MM.1S (cell line): Measurements from ENCODE around the gene RAX.

Experiments used
- DNase-seq: peaks from one replicate; pipeline ENCODE4 v3.0.0-alpha.2; 2015
- H2AFZ ChIP-seq: fragments of 300-600 bp; sonication (generic); 2 replicates; pipeline ENCODE4 v1.6.0; 2016; ENCODE audit warnings: antibody characterized with exemption, low read length
- H3F3A ChIP-seq: fragments of 300-600 bp; sonication (generic); 2 replicates; pipeline ENCODE4 v1.6.1; 2016; ENCODE audit warnings: mild to moderate bottlenecking, antibody characterized with exemption, low read length, moderate library complexity, mixed read lengths; ENCODE audit not compliant: insufficient read depth
- H3K27ac ChIP-seq: fragments of 300-600 bp; sonication (generic); 2 replicates; pipeline ENCODE4 v1.5.1; 2016; ENCODE audit warnings: mild to moderate bottlenecking, low read length
- H3K27me3 ChIP-seq: fragments of 300-600 bp; sonication (generic); replicated peaks from 2 replicates; pipeline ENCODE4 v1.6.0; 2016; ENCODE audit warnings: low read length; ENCODE audit not compliant: insufficient read depth
- H3K36me3 ChIP-seq: fragments of 300-600 bp; sonication (generic); replicated peaks from 2 replicates; pipeline ENCODE4 v1.6.1; 2016; ENCODE audit warnings: mild to moderate bottlenecking, low read length, mixed read lengths; ENCODE audit not compliant: insufficient read depth
- H3K4me1 ChIP-seq: fragments of 300-600 bp; sonication (generic); 2 replicates; pipeline ENCODE4 v1.6.1; 2016; ENCODE audit warnings: low read length, mixed read lengths
- H3K4me2 ChIP-seq: fragments of 300-600 bp; sonication (generic); 2 replicates; pipeline ENCODE4 v1.6.0; 2016; ENCODE audit warnings: low read depth, low read length
- H3K4me3 ChIP-seq: fragments of 300-600 bp; sonication (generic); 2 replicates; pipeline ENCODE4 v1.5.1; 2016; ENCODE audit warnings: low read length, mixed read lengths
- H3K79me2 ChIP-seq: fragments of 300-600 bp; sonication (generic); 2 replicates; pipeline ENCODE4 v1.6.1; 2016; ENCODE audit warnings: mixed run types, low read length, mixed read lengths
- H3K9ac ChIP-seq: fragments of 300-600 bp; sonication (generic); 2 replicates; pipeline ENCODE4 v1.6.1; 2016; ENCODE audit warnings: low read length, mixed read lengths
- H3K9me2 ChIP-seq: fragments of 300-600 bp; sonication (generic); replicated peaks from 2 replicates; pipeline ENCODE4 v1.6.1; 2016; ENCODE audit warnings: mild to moderate bottlenecking, low read length, mixed read lengths; ENCODE audit not compliant: insufficient read depth
- H3K9me3 ChIP-seq: fragments of 300-600 bp; sonication (generic); replicated peaks from 2 replicates; pipeline ENCODE4 v1.6.1; 2016; ENCODE audit warnings: mild to moderate bottlenecking, low read length, mixed read lengths; ENCODE audit not compliant: insufficient read depth
- H4K20me1 ChIP-seq: fragments of 300-600 bp; sonication (generic); 2 replicates; pipeline ENCODE4 v1.6.1; 2016; ENCODE audit warnings: mild to moderate bottlenecking, low read length, moderate library complexity, mixed read lengths; ENCODE audit not compliant: insufficient read depth
- EZH2 ChIP-seq: fragments of 300-600 bp; sonication (generic); optimal IDR thresholded peaks from 2 replicates; pipeline ENCODE3; 2017; ENCODE audit warnings: low read depth, mild to moderate bottlenecking, antibody characterized with exemption, low read length, mixed read lengths
- EZH2phosphoT487 ChIP-seq: fragments of 300-600 bp; sonication (generic); IDR thresholded peaks from 2 replicates; pipeline ENCODE4 v1.6.1; 2018; ENCODE audit warnings: antibody characterized with exemption, low read length
- TF ChIP-seq, protein P1 (sequence below): fragments of 300-600 bp; sonication (generic); IDR thresholded peaks from 2 replicates; pipeline ENCODE4 v1.5.1; 2016; ENCODE audit warnings: antibody characterized with exemption, low read length, mixed read lengths

Gene RAX

GRCh38 chr18:59220784-59221765 is 52.2 kb downstream of the RAX start:
- Histone ChIP-seq H4K20me1 (no peaks in the 10 kb centered on the region), H3K9ac (no peak overlapping the region), H3K9me2 (no peaks in the 10 kb centered on the region), H3K4me3 (no peak overlapping the region), H3F3A (no peaks in the 10 kb centered on the region), H3K79me2 (no peaks in the 10 kb centered on the region), H3K9me3 (no peaks in the 10 kb centered on the region), H3K27ac (no peak overlapping the region), H3K4me1 (no peaks in the 10 kb centered on the region), H3K36me3 (no peaks in the 10 kb centered on the region), H3K4me2 (no peak overlapping the region), H3K27me3 (no peaks in the 10 kb centered on the region), H2AFZ (no peak overlapping the region)
- DNase-seq, result no peak
- TF ChIP-seq, protein P1, sequence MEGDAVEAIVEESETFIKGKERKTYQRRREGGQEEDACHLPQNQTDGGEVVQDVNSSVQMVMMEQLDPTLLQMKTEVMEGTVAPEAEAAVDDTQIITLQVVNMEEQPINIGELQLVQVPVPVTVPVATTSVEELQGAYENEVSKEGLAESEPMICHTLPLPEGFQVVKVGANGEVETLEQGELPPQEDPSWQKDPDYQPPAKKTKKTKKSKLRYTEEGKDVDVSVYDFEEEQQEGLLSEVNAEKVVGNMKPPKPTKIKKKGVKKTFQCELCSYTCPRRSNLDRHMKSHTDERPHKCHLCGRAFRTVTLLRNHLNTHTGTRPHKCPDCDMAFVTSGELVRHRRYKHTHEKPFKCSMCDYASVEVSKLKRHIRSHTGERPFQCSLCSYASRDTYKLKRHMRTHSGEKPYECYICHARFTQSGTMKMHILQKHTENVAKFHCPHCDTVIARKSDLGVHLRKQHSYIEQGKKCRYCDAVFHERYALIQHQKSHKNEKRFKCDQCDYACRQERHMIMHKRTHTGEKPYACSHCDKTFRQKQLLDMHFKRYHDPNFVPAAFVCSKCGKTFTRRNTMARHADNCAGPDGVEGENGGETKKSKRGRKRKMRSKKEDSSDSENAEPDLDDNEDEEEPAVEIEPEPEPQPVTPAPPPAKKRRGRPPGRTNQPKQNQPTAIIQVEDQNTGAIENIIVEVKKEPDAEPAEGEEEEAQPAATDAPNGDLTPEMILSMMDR, result no peak
- TF ChIP-seq EZH2 (no peak), EZH2phosphoT487 (no peak)

DNA sequence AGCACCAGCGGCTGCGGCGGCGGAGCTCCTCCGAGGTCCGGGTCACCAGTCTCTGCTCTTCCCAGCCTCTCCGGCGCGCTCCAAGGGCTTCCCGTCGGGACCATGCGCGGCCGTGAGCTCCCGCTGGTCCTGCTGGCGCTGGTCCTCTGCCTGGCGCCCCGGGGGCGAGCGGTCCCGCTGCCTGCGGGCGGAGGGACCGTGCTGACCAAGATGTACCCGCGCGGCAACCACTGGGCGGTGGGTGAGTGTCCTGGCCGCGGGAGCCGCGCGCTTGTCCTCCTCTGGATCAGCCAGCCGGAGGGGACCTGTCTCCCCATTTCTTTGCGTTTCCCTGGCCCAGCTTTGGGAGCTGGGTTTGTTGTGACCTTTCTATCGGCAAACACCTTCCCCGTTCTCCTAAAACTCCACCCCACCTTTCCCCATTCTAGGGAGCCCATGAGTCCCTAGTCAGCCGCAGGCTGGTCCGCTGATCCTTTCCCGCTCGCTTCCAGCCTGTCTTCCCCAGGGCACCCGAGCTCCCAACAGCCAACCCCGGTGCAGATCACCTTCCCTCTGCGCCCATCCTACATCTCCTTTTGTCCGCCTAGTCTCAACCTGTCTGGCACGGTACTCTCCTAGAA is 53.0 kb downstream of the RAX start:
- Histone ChIP-seq H3K27me3 (no peaks in the 10 kb centered on the region), H3K4me2 (no peak overlapping the region), H3K4me3 (no peak overlapping the region)

GRCh38 chr18:59219672-59220163 is 53.5 kb downstream of the RAX start, which contains the start of gene GRP:
Gene GRP (plus strand): TSS chr18:59220158. CDS start chr18:59220266, 108 bp downstream.
- H3K79me2 ChIP-seq, result no peaks in the 10 kb centered on the region
- no peaks in the 10 kb centered on the region for H3K4me1 ChIP-seq
- H3K9me2 ChIP-seq, result no peaks in the 10 kb centered on the region
- H3K36me3 ChIP-seq, result no peaks in the 10 kb centered on the region
- H3F3A ChIP-seq, result no peaks in the 10 kb centered on the region
- no peak for TF ChIP-seq EZH2phosphoT487
- no peak for TF ChIP-seq EZH2
- TF ChIP-seq, protein P1, result no peak
- no peak within 1 kb of the TSS for H3K4me3 ChIP-seq
- H3K9me3 ChIP-seq, result no peaks in the 10 kb centered on the region
- H3K4me2 ChIP-seq, result no peak within 1 kb of the TSS
- no peak within 1 kb of the TSS for H3K27ac ChIP-seq
- H3K9ac ChIP-seq, result no peak within 1 kb of the TSS
- H4K20me1 ChIP-seq, result no peaks in the 10 kb centered on the region
- H3K27me3 ChIP-seq, result no peaks in the 10 kb centered on the region
- H2AFZ ChIP-seq, result no peak within 1 kb of the TSS
- DNase-seq, result no peak

More for the DNA sequence above, 53.0 kb downstream of the RAX start:
- no peak for DNase-seq
- Histone ChIP-seq H3K79me2 (no peaks in the 10 kb centered on the region), H3K9me3 (no peaks in the 10 kb centered on the region), H3F3A (no peaks in the 10 kb centered on the region), H3K4me1 (no peaks in the 10 kb centered on the region), H3K27ac (no peak overlapping the region), H3K9ac (no peak overlapping the region), H3K9me2 (no peaks in the 10 kb centered on the region), H3K36me3 (no peaks in the 10 kb centered on the region), H4K20me1 (no peaks in the 10 kb centered on the region), H2AFZ (no peak overlapping the region)
- no peak for TF ChIP-seq EZH2
